HCT116 (cell line): ENCODE results near the gene SLC9A9.
"Not testable (repeated sequence)": the region's sequence is repeated elsewhere in the genome, so short reads cannot be mapped to it uniquely, and the experiment has no call there.

Experiments used
- EGR1 ChIP-seq: IDR thresholded peaks from 2 replicates; pipeline ENCODE4 v1.6.1; 2012; ENCODE audit warnings: low read depth
- JUND ChIP-seq: IDR thresholded peaks from 2 replicates; pipeline ENCODE4 v1.6.1; 2012
- POLR2A ChIP-seq: IDR thresholded peaks from 2 replicates; pipeline ENCODE4 v1.7.0; 2011; ENCODE audit warnings: borderline replicate concordance; ENCODE audit not compliant: insufficient read depth, insufficient read length; ENCODE audit errors: extremely low read depth
- POLR2AphosphoS5 ChIP-seq: IDR thresholded peaks from 2 replicates; pipeline ENCODE4 v1.6.1; 2011; ENCODE audit warnings: mild to moderate bottlenecking, low read depth, low read length, moderate library complexity
- SP1 ChIP-seq: IDR thresholded peaks from 2 replicates; pipeline ENCODE4 v1.6.1; 2012; ENCODE audit warnings: low read depth
- TF ChIP-seq, protein P1 (sequence below), 3 experiments: fragments of 200-600 bp in 1 of 3; sonication (generic) in 1 of 3; IDR thresholded peaks in 2 of 3; conservative IDR thresholded peaks in 1 of 3; 2 replicates each; pipeline ENCODE4 v1.5.1; 2012 to 2017; ENCODE audit warnings: low read depth in 2 of 3, low read length in 2 of 3, antibody characterized with exemption in 1 of 3, borderline replicate concordance in 1 of 3, control low read depth in 1 of 3, mild to moderate bottlenecking in 1 of 3, mixed read lengths in 1 of 3, mixed run types in 1 of 3, moderate library complexity in 1 of 3; ENCODE audit not compliant: insufficient read depth in 1 of 3
- TF ChIP-seq, protein P2 (sequence below): IDR thresholded peaks from 2 replicates; pipeline ENCODE4 v1.6.1; 2012

DNA sequence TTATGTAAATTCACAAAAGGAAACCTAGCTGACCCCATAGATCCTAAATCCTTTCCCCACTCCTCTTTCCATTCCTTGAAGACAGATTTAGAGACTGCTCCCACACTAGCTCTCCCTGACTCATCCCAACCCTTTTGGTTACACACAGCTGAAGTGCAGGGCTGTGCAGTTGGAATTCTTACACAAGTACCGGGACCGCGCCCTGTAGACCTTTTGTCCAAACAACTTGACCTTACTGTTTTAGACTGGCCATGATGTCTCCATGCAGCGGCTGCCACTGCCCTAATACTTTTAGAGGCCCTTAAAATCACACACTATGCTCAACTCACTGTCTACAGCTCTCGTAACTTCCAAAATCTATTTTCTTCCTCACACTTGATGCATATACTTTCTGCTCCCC lies 47.2 kb downstream of the SLC9A9 start:
- TF ChIP-seq, protein P1, sequence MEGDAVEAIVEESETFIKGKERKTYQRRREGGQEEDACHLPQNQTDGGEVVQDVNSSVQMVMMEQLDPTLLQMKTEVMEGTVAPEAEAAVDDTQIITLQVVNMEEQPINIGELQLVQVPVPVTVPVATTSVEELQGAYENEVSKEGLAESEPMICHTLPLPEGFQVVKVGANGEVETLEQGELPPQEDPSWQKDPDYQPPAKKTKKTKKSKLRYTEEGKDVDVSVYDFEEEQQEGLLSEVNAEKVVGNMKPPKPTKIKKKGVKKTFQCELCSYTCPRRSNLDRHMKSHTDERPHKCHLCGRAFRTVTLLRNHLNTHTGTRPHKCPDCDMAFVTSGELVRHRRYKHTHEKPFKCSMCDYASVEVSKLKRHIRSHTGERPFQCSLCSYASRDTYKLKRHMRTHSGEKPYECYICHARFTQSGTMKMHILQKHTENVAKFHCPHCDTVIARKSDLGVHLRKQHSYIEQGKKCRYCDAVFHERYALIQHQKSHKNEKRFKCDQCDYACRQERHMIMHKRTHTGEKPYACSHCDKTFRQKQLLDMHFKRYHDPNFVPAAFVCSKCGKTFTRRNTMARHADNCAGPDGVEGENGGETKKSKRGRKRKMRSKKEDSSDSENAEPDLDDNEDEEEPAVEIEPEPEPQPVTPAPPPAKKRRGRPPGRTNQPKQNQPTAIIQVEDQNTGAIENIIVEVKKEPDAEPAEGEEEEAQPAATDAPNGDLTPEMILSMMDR (IDR thresholded peaks at IDR 0.05 in 2 of 3, conservative IDR thresholded peaks at IDR 0.05 in 1 of 3; ENCODE audit: borderline replicate concordance in 1 of 3, insufficient read depth in 1 of 3, low read depth in 2 of 3, low read length in 2 of 3): not testable (repeated sequence)
- TF ChIP-seq POLR2A, POLR2AphosphoS5, EGR1, JUND, SP1: not testable (repeated sequence)
- TF ChIP-seq, protein P2, sequence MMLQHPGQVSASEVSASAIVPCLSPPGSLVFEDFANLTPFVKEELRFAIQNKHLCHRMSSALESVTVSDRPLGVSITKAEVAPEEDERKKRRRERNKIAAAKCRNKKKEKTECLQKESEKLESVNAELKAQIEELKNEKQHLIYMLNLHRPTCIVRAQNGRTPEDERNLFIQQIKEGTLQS: not testable (repeated sequence)
